IMR-90 (cell line): ENCODE results near the gene NDUFB5. TPM values are rescaled to one million over a fixed set of nuclear protein-coding genes. Genes with fewer than 3 reads are reported as not detected.

Experiments
- ATAC-seq: fragments of 200-7000 bp; cut with Tn5 transposase; 2 replicates; pipeline ENCODE4 v1.9.1; 2020; ENCODE audit warnings: low read depth, mild to moderate bottlenecking, moderate library complexity
- BruUV-seq: library from RNA; stranded (reverse); fragments of 400-500 nt; replicated peaks from 2 replicates; lab custom pipeline; 2021; lab: Mats Ljungman, UMichigan
- CTCF ChIA-PET: fragments of 300-600 bp; formaldehyde crosslinking; extraction: SDS; loops from one replicate; lab custom pipeline; 2021; ENCODE audit warnings: antibody characterized with exemption; lab: Yijun Ruan, JAX
- POLR2A ChIA-PET: fragments of 300-600 bp; sonication (Branson Sonifier 250); formaldehyde crosslinking; loops from one replicate; lab custom pipeline; 2022; ENCODE audit warnings: antibody characterized with exemption; ENCODE audit not compliant: unreplicated experiment; lab: Charles Lee
- DNase-seq: peaks from one replicate; pipeline ENCODE4 v3.0.0; 2013
- H2AFZ ChIP-seq: replicated peaks from 2 replicates; pipeline ENCODE3; 2013; ENCODE audit warnings: low read length, mild to moderate bottlenecking; ENCODE audit not compliant: poor library complexity
- H2AK5ac ChIP-seq: 2 replicates; pipeline ENCODE4 v1.6.1; 2013; ENCODE audit warnings: low read depth, low read length, inconsistent platforms
- H2AK9ac ChIP-seq: replicated peaks from 2 replicates; pipeline ENCODE3; 2013; ENCODE audit warnings: mild to moderate bottlenecking, low read depth, low read length, moderate library complexity; ENCODE audit not compliant: poor library complexity
- H2BK120ac ChIP-seq: 2 replicates; pipeline ENCODE4 v1.6.1; 2013; ENCODE audit warnings: low read depth, low read length, inconsistent platforms
- H2BK15ac ChIP-seq: 3 replicates; pipeline ENCODE4 v1.6.1; 2013; ENCODE audit warnings: low read depth, low read length, inconsistent platforms
- H2BK20ac ChIP-seq: 2 replicates; pipeline ENCODE4 v1.6.1; 2013; ENCODE audit warnings: low read depth, mild to moderate bottlenecking, inconsistent platforms, low read length, moderate library complexity
- H2BK5ac ChIP-seq: 2 replicates; pipeline ENCODE4 v1.6.1; 2013; ENCODE audit warnings: mild to moderate bottlenecking, low read depth, low read length, inconsistent platforms; ENCODE audit not compliant: poor library complexity, severe bottlenecking
- H3K14ac ChIP-seq: replicated peaks from 2 replicates; pipeline ENCODE4 v1.6.1; 2013; ENCODE audit warnings: low read depth, low read length, inconsistent platforms
- H3K18ac ChIP-seq: 2 replicates; pipeline ENCODE4 v1.6.1; 2013; ENCODE audit warnings: low read depth, low read length, control low read depth
- H3K23ac ChIP-seq: 2 replicates; pipeline ENCODE4 v1.6.1; 2013; ENCODE audit warnings: low read depth, low read length, inconsistent platforms
- H3K27ac ChIP-seq: 2 replicates; pipeline ENCODE4 v1.5.1; 2013; ENCODE audit warnings: mild to moderate bottlenecking, control low read depth, low read length; ENCODE audit not compliant: insufficient read depth
- H3K27me3 ChIP-seq: 2 replicates; pipeline ENCODE4 v1.6.1; 2013; ENCODE audit warnings: low read length; ENCODE audit not compliant: control insufficient read depth, insufficient read depth
- H3K36me3 ChIP-seq: 2 replicates; pipeline ENCODE4 v1.6.1; 2013; ENCODE audit warnings: low read length, mixed read lengths; ENCODE audit not compliant: control insufficient read depth, insufficient read depth
- H3K4ac ChIP-seq: 2 replicates; pipeline ENCODE4 v1.6.1; 2013; ENCODE audit warnings: low read depth, low read length, inconsistent platforms
- H3K4me1 ChIP-seq: 2 replicates; pipeline ENCODE4 v1.6.1; 2013; ENCODE audit warnings: low read length, mixed read lengths; ENCODE audit not compliant: control insufficient read depth, insufficient read depth
- H3K4me2 ChIP-seq: 2 replicates; pipeline ENCODE4 v1.6.1; 2013; ENCODE audit warnings: low read depth, mild to moderate bottlenecking, control low read depth, low read length, moderate library complexity
- H3K4me3 ChIP-seq: 2 replicates; pipeline ENCODE4 v1.5.1; 2013; ENCODE audit warnings: low read depth, mild to moderate bottlenecking, control low read depth, low read length, moderate library complexity; ENCODE audit not compliant: insufficient read depth
- H3K56ac ChIP-seq: 2 replicates; pipeline ENCODE4 v1.6.1; 2013; ENCODE audit warnings: low read length, inconsistent platforms; ENCODE audit not compliant: insufficient read depth; ENCODE audit errors: extremely low read depth
- H3K79me1 ChIP-seq, 2 experiments: 2 replicates each; pipeline ENCODE4 v1.6.1; 2013; ENCODE audit warnings: low read length in 2 of 2, inconsistent platforms in 1 of 2, low read depth in 1 of 2
- H3K9ac ChIP-seq: 2 replicates; pipeline ENCODE4 v1.6.1; 2013; ENCODE audit warnings: low read depth, low read length, control low read depth
- H3K9me1 ChIP-seq: 2 replicates; pipeline ENCODE4 v1.6.1; 2013; ENCODE audit warnings: low read length, inconsistent platforms; ENCODE audit not compliant: insufficient read depth
- H3K9me3 ChIP-seq: 2 replicates; pipeline ENCODE4 v1.6.1; 2013; ENCODE audit warnings: low read length; ENCODE audit not compliant: control insufficient read depth, insufficient read depth
- H4K20me1 ChIP-seq: 2 replicates; pipeline ENCODE4 v1.6.1; 2013; ENCODE audit warnings: low read length, inconsistent platforms; ENCODE audit not compliant: insufficient read depth
- H4K5ac ChIP-seq: 2 replicates; pipeline ENCODE4 v1.6.1; 2013; ENCODE audit warnings: mild to moderate bottlenecking, low read depth, low read length, control low read depth
- H4K8ac ChIP-seq, 2 experiments: 2 replicates each; pipeline ENCODE4 v1.6.1; 2013; ENCODE audit warnings: low read depth in 2 of 2, low read length in 2 of 2, control low read depth in 1 of 2, inconsistent platforms in 1 of 2
- H4K91ac ChIP-seq: 2 replicates; pipeline ENCODE4 v1.6.1; 2013; ENCODE audit warnings: low read depth, low read length, inconsistent platforms; ENCODE audit not compliant: insufficient read depth
- FOS ChIP-seq: fragments of 150-350 bp; IDR thresholded peaks from 2 replicates; pipeline ENCODE4 v1.6.1; 2016; ENCODE audit warnings: low read depth, low read length
- MXI1 ChIP-seq: IDR thresholded peaks from 2 replicates; pipeline ENCODE4 v1.6.1; 2012; ENCODE audit warnings: low read depth, mild to moderate bottlenecking, low read length, moderate library complexity, borderline replicate concordance
- NFE2L2 ChIP-seq: fragments of 150-350 bp; IDR thresholded peaks from 2 replicates; pipeline ENCODE4 v1.6.1; 2016; ENCODE audit warnings: low read depth, mild to moderate bottlenecking, low read length
- POLR2A ChIP-seq: IDR thresholded peaks from 2 replicates; pipeline ENCODE4 v1.6.1; 2012; ENCODE audit warnings: mild to moderate bottlenecking, low read depth, low read length
- RAD21 ChIP-seq: IDR thresholded peaks from 2 replicates; pipeline ENCODE4 v1.6.1; 2012; ENCODE audit warnings: low read length, improper control_type of control experiment
- WGBS, 2 experiments: methylation state at CpG; one replicate each; pipeline versions ENCODE4 v1.1.5 to v1.1.7; 2013; ENCODE audit warnings: missing lambda C conversion rate in 2 of 2; ENCODE audit not compliant: insufficient read length in 1 of 2; ENCODE audit errors: extremely low coverage in 2 of 2; 5-methylcytosine and 5-hydroxymethylcytosine counted together
- dilution Hi-C: fragments of 300-500 bp; cut with HindIII; formaldehyde crosslinking; loops from one replicate; pipeline ENCODE4 v1.14.3; 2018; ENCODE audit warnings: low sequenced_read_pairs; ENCODE audit not compliant: unreplicated experiment
- in situ Hi-C: fragments of 300-500 bp; cut with MboI; formaldehyde crosslinking; loops from 3 replicates; pipeline ENCODE4 v1.14.3; 2019; ENCODE audit warnings: low sequenced_read_pairs, inconsistent platforms, mixed read lengths
- intact Hi-C: fragments of 100-400 bp; cut with micrococcal nuclease; formaldehyde crosslinking; loops from 2 replicates; pipeline ENCODE4 v1.10.0; 2022
- polyA plus RNA-seq, 3 experiments: library from polyadenylated mRNA; depleted of rRNA; stranded (reverse); fragments of >200 nt; gene quantifications; 2 replicates each; pipeline ENCODE4 v1.2.3, GENCODE V29; 2012; ENCODE audit warnings: low replicate concordance in 1 of 3
- total RNA-seq: library from RNA; depleted of rRNA; stranded (reverse); fragments of >200 nt; gene quantifications from 2 replicates; pipeline ENCODE4 v1.2.3, GENCODE V29; 2012
- TF ChIP-seq, protein P1 (sequence below): fragments of 150-350 bp; IDR thresholded peaks from 2 replicates; pipeline ENCODE4 v1.6.1; 2017; ENCODE audit warnings: mild to moderate bottlenecking, antibody characterized with exemption, low read length, low read depth
- TF ChIP-seq, protein P2 (sequence below): fragments of 150-350 bp; IDR thresholded peaks from 2 replicates; pipeline ENCODE4 v1.6.1; 2016; ENCODE audit warnings: low read depth, mild to moderate bottlenecking, low read length, moderate library complexity, borderline replicate concordance

Gene NDUFB5
- total and polyA plus RNA-seq, 2 of the 4 experiments (the other 2 are of a cell fraction), result 17.2 to 29.3 TPM

DNA sequence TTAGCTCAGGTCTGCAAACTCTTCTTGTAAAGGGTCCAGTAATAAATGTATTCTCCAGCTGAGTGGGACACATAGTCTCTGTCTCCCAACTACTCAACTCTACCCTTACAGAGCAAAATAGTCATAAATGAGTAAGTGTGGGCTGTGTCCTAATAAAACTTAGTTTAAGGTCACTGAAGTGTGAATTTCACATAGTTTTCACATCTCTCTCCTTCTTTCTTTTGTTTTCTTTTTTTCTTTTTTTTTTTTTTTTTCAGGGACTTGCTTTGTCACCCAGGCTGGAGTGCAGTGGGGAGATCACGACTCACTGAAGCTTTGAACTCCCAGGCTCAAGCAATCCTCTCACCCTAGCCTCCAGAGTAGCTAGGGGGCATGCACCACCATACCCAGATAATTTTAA is 43.8 kb upstream of the NDUFB5 start:
- POLR2A ChIA-PET, result no interaction called here
- no TSS peak for BruUV-seq
- CTCF ChIA-PET, result interaction anchor here (0.7 kb wide), 1 partner anchor 89 kb away, joined by 4 read pairs; no protein-coding TSS in a partner anchor

More for the DNA sequence above, 43.8 kb upstream of the NDUFB5 start:
- dilution Hi-C loops (no loop called here), in situ Hi-C loops (loop anchor here (25.0 kb wide), 1 partner anchor 548 kb away; no protein-coding TSS in a partner anchor), intact Hi-C loops (no loop called here)
- H3K18ac ChIP-seq, result no peak overlapping the region
- no peaks in the 10 kb centered on the region for H3K27me3 ChIP-seq
- H3K27ac ChIP-seq, result no peak overlapping the region
- H3K23ac ChIP-seq, result no peak overlapping the region
- no peaks in the 10 kb centered on the region; the same call in 1 of the 2 replicates for H3K9me1 ChIP-seq
- no peak overlapping the region for H4K5ac ChIP-seq
- H3K4me3 ChIP-seq, result no peak overlapping the region
- DNase-seq (no peak), ATAC-seq (no peak)
- no peaks in the 10 kb centered on the region for H4K20me1 ChIP-seq
- no peak overlapping the region for H2AFZ ChIP-seq
- H3K9me3 ChIP-seq, result no peaks in the 10 kb centered on the region
- no peak overlapping the region for H2AK5ac ChIP-seq
- no peak overlapping the region for H4K91ac ChIP-seq
- H2AK9ac ChIP-seq, result no peak overlapping the region
- no peak overlapping the region for H2BK120ac ChIP-seq
- no CpG with 5 or more reads among the region's 1 CpG for WGBS, 2 experiments
- H3K4ac ChIP-seq, result no peak overlapping the region
- H2BK15ac ChIP-seq, result no peak overlapping the region
- no peak overlapping the region for H3K4me2 ChIP-seq
- TF ChIP-seq, protein P1, sequence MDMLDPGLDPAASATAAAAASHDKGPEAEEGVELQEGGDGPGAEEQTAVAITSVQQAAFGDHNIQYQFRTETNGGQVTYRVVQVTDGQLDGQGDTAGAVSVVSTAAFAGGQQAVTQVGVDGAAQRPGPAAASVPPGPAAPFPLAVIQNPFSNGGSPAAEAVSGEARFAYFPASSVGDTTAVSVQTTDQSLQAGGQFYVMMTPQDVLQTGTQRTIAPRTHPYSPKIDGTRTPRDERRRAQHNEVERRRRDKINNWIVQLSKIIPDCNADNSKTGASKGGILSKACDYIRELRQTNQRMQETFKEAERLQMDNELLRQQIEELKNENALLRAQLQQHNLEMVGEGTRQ, result no peak
- TF ChIP-seq RAD21 (no peak), FOS (no peak), POLR2A (no peak), NFE2L2 (no peak), MXI1 (no peak)
- TF ChIP-seq, protein P2, sequence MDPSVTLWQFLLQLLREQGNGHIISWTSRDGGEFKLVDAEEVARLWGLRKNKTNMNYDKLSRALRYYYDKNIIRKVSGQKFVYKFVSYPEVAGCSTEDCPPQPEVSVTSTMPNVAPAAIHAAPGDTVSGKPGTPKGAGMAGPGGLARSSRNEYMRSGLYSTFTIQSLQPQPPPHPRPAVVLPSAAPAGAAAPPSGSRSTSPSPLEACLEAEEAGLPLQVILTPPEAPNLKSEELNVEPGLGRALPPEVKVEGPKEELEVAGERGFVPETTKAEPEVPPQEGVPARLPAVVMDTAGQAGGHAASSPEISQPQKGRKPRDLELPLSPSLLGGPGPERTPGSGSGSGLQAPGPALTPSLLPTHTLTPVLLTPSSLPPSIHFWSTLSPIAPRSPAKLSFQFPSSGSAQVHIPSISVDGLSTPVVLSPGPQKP, result no peak
- no peak overlapping the region for H3K56ac ChIP-seq
- H3K79me1 ChIP-seq, result peaks cover 0 to 18% of the 10 kb centered on the region in 2 experiments; a peak in 3 of 4 replicates
- no peaks in the 10 kb centered on the region for H3K36me3 ChIP-seq
- H2BK5ac ChIP-seq, result no peak overlapping the region
- H3K9ac ChIP-seq, result no peak overlapping the region
- no peak overlapping the region for H4K8ac ChIP-seq
- no peak overlapping the region for H2BK20ac ChIP-seq
- peaks cover 2% of the 10 kb centered on the region; the same call in 1 of the 2 replicates for H3K4me1 ChIP-seq
- no peak overlapping the region for H3K14ac ChIP-seq
